ENCODE results near the gene KIF22. TPM values are rescaled to one million over a fixed set of nuclear protein-coding genes. Genes with fewer than 3 reads are reported as not detected.

The KIF22 gene
- total RNA-seq, 1 experiment from 2014 or later, result 137 TPM

DNA sequence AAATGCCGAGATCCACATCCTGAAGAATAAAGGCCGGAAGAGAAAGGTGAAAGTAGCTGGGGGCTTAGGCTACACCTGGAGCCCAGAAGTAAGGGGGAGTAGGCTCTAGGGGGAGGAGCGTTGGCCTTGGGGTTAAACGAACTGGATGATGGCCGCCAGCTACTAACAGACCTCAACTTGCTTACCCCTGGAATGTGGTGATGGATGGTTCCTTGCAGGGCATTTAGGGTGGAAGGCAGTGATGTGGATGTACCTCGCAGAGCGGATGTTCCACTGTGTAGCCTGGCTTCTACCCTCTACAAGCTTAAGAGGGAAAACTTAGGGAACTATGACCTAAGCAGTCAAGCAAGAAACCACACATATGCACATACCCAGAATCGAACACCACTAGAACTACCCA, 13.5 kb downstream of the KIF22 start:
- Histone ChIP-seq H3K36me3 (peaks cover 82% of the 10 kb centered on the region), H3K4me1 (replicated peaks) (peaks cover 28% of the 10 kb centered on the region), H3K27ac (no peak overlapping the region), H3K4me3 (no peak overlapping the region), H3K27me3 (replicated peaks) (no peaks in the 10 kb centered on the region), H3K9me3 (replicated peaks) (no peaks in the 10 kb centered on the region)
- DNase-seq (ENCODE audit: low read depth in 1 of 2, low spot score in 2 of 2), result no peak

- peak overlapping the region; percentile 47 for H3K4me3 ChIP-seq
Measured at GRCh38 chr16:29804455-29805231, 14.1 kb downstream of the KIF22 start.

GRCh38 chr16:29805232-29806098, 14.9 kb downstream of the KIF22 start:
- H3K4me1 ChIP-seq (replicated peaks), result peaks cover 39% of the 10 kb centered on the region

More at GRCh38 chr16:29804455-29805231, 14.1 kb downstream of the KIF22 start:
- H3K36me3 ChIP-seq, result peaks cover 81% of the 10 kb centered on the region
- H3K27ac ChIP-seq, result peak overlapping the region; percentile 95
- peaks cover 32% of the 10 kb centered on the region for H3K4me1 ChIP-seq (replicated peaks)
- H3K9me3 ChIP-seq (replicated peaks), result no peaks in the 10 kb centered on the region
- no peaks in the 10 kb centered on the region for H3K27me3 ChIP-seq (replicated peaks)
- DNase-seq (ENCODE audit: low read depth in 1 of 2, low spot score in 2 of 2), result peak in 1 of 2 experiments; percentile 27

DNA sequence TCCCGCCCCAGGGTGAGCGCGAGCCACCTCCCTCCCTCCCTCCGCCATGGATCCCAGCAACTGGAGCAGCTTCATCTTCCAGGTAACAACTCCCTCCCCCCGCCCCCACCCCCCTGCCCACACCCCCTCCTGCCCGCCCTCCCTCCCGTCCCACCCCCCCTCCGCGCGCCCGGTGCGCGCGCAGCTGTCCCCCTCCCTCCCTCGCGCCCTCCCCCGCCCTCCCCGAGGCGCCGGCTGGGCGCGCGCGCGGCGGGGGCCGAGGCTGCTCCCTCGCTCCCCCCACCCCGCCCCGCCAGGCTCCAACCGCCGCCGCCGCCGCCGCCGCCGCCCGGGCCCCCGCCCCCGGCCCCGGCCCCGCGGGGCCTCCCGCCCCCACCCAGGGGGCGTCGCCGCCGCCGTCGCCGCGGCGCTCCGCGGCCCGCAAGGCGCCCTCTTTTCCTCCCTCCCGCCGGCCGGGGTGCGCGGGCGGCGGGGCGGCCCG, 15.6 kb downstream of the KIF22 start, which contains the start of gene MAZ:
MAZ (plus strand) TSS at position 431 of the 481 bp plus-strand sequence. CDS start 173 bp downstream, outside the sequence.
- H3K27me3 ChIP-seq (replicated peaks), result no peaks in the 10 kb centered on the region
- peaks cover 45% of the 10 kb centered on the region for H3K4me1 ChIP-seq (replicated peaks)
- H3K4me3 ChIP-seq, result peak within 1 kb of the TSS; percentile 58
- no peaks in the 10 kb centered on the region for H3K9me3 ChIP-seq (replicated peaks)
- peaks cover 79% of the 10 kb centered on the region for H3K36me3 ChIP-seq
- DNase-seq (ENCODE audit: low read depth in 1 of 2, low spot score in 2 of 2), result peak in 1 of 2 experiments; percentile 95
- H3K27ac ChIP-seq, result peak within 1 kb of the TSS; percentile 95

More at GRCh38 chr16:29805232-29806098, 14.9 kb downstream of the KIF22 start:
- Histone ChIP-seq H3K27me3 (replicated peaks) (no peaks in the 10 kb centered on the region), H3K36me3 (peaks cover 81% of the 10 kb centered on the region), H3K9me3 (replicated peaks) (no peaks in the 10 kb centered on the region), H3K27ac (peak overlapping the region; percentile 95), H3K4me3 (peak overlapping the region; percentile 47)
- peak; percentile 98 to 99 for DNase-seq (ENCODE audit: low read depth in 1 of 2, low spot score in 2 of 2)

DNA sequence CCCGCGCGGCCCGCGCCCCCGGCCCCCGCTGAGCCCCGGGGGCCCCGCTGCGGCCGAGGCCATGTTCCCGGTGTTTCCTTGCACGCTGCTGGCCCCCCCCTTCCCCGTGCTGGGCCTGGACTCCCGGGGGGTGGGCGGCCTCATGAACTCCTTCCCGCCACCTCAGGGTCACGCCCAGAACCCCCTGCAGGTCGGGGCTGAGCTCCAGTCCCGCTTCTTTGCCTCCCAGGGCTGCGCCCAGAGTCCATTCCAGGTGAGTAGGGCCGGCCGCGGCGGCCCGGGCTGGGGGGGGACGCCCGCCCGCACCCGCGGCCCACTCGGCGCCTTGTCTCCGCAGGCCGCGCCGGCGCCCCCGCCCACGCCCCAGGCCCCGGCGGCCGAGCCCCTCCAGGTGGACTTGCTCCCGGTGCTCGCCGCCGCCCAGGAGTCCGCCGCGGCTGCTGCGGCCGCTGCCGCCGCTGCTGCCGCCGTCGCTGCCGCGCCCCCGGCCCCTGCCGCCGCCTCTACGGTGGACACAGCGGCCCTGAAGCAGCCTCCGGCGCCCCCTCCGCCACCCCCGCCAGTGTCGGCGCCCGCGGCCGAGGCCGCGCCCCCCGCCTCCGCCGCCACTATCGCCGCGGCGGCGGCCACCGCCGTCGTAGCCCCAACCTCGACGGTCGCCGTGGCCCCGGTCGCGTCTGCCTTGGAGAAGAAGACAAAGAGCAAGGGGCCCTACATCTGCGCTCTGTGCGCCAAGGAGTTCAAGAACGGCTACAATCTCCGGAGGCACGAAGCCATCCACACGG, 16.3 kb downstream of the KIF22 start:
- DNase-seq (ENCODE audit: low read depth in 1 of 2, low spot score in 2 of 2), result peak; percentile 52 to 79
- H3K4me1 ChIP-seq (replicated peaks), result peaks cover 51% of the 10 kb centered on the region
- H3K36me3 ChIP-seq, result peaks cover 72% of the 10 kb centered on the region
- peak overlapping the region; percentile 67 for H3K27ac ChIP-seq
- H3K9me3 ChIP-seq (replicated peaks), result no peaks in the 10 kb centered on the region
- H3K27me3 ChIP-seq (replicated peaks), result no peaks in the 10 kb centered on the region
- peak overlapping the region; percentile 58 for H3K4me3 ChIP-seq

GRCh38 chr16:29807426-29808218, 17.1 kb downstream of the KIF22 start:
- H3K4me1 ChIP-seq (replicated peaks), result peaks cover 59% of the 10 kb centered on the region
- H3K36me3 ChIP-seq, result peaks cover 64% of the 10 kb centered on the region
- H3K9me3 ChIP-seq (replicated peaks), result no peaks in the 10 kb centered on the region
- peak; percentile 89 to 93 for DNase-seq (ENCODE audit: low read depth in 1 of 2, low spot score in 2 of 2)
- peak overlapping the region; percentile 58 for H3K4me3 ChIP-seq
- peak overlapping the region; percentile 20 for H3K27ac ChIP-seq
- H3K27me3 ChIP-seq (replicated peaks), result no peaks in the 10 kb centered on the region

DNA sequence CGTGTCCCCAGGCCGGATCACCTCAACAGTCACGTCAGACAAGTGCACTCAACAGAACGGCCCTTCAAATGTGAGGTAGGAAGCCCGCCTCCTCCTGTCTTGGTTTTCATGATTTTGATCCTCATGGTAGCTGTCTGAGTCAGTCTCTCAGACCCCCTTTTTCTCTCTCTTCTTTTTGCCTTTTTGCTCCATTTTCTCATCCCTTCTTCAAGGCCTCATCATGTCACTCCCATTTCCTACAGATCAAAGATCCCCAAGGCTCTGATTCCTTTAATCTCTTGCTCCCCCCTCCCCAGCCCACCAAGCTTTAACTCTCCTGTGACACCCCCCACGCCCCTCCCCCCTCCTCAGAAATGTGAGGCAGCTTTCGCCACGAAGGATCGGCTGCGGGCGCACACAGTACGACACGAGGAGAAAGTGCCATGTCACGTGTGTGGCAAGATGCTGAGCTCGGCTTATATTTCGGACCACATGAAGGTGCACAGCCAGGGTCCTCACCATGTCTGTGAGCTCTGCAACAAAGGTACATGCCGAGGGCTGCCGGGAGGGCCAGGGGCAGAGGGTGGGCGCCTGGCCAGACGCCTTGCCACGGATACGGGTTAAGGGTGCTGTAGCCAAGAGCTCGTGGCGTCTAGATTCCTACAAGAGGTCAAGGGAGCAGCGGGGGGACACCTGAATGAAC, 17.8 kb downstream of the KIF22 start:
- peak overlapping the region; percentile 58 for H3K4me3 ChIP-seq
- H3K36me3 ChIP-seq, result peaks cover 57% of the 10 kb centered on the region
- no peaks in the 10 kb centered on the region for H3K9me3 ChIP-seq (replicated peaks)
- no peak for DNase-seq (ENCODE audit: low read depth in 1 of 2, low spot score in 2 of 2)
- H3K27me3 ChIP-seq (replicated peaks), result no peaks in the 10 kb centered on the region
- H3K4me1 ChIP-seq (replicated peaks), result peaks cover 63% of the 10 kb centered on the region
- H3K27ac ChIP-seq, result peak overlapping the region; percentile 20

- H3K27ac ChIP-seq, result no peak overlapping the region
- peak overlapping the region; percentile 58 for H3K4me3 ChIP-seq
- H3K9me3 ChIP-seq (replicated peaks), result no peaks in the 10 kb centered on the region
- DNase-seq (ENCODE audit: low read depth in 1 of 2, low spot score in 2 of 2), result no peak
- no peaks in the 10 kb centered on the region for H3K27me3 ChIP-seq (replicated peaks)
- peaks cover 48% of the 10 kb centered on the region for H3K36me3 ChIP-seq
- H3K4me1 ChIP-seq (replicated peaks), result peaks cover 63% of the 10 kb centered on the region
Measured at GRCh38 chr16:29809031-29809747, 18.6 kb downstream of the KIF22 start.

GRCh38 chr16:29809850-29810698, 19.5 kb downstream of the KIF22 start:
- Histone ChIP-seq H3K4me1 (replicated peaks) (peaks cover 57% of the 10 kb centered on the region), H3K27ac (no peak overlapping the region), H3K27me3 (replicated peaks) (no peaks in the 10 kb centered on the region), H3K36me3 (peaks cover 39% of the 10 kb centered on the region), H3K9me3 (replicated peaks) (no peaks in the 10 kb centered on the region), H3K4me3 (no peak overlapping the region)
- no peak for DNase-seq (ENCODE audit: low read depth in 1 of 2, low spot score in 2 of 2)

- H3K9me3 ChIP-seq (replicated peaks), result no peaks in the 10 kb centered on the region
- peak in 1 of 2 experiments; percentile 17 for DNase-seq (ENCODE audit: low read depth in 1 of 2, low spot score in 2 of 2)
- no peaks in the 10 kb centered on the region for H3K27me3 ChIP-seq (replicated peaks)
- peaks cover 60% of the 10 kb centered on the region for H3K4me1 ChIP-seq (replicated peaks)
- H3K36me3 ChIP-seq, result peaks cover 38% of the 10 kb centered on the region
- no peak overlapping the region for H3K27ac ChIP-seq
- H3K4me3 ChIP-seq, result no peak overlapping the region
Measured at GRCh38 chr16:29810699-29811169, 20.2 kb downstream of the KIF22 start.
